SW 1271 (cell line): ENCODE data around the gene TESK2.
"Not testable (repeated sequence)": the region's sequence is repeated elsewhere in the genome, so short reads cannot be mapped to it uniquely, and the experiment has no call there.

Experiments used
- DNase-seq, 2 experiments: peaks; one replicate each; lab custom pipeline; 2025; lab: John Stamatoyannopoulos, UW

TESK2 gene

GRCh38 chr1:45375104-45376090 is 115.6 kb downstream of the TESK2 start:
- no peak for DNase-seq

- DNase-seq = no peak
These were observed 117.4 kb downstream of the TESK2 start for GRCh38 chr1:45373573-45373972.

GRCh38 chr1:45370575-45370974 is 120.4 kb downstream of the TESK2 start:
- no peak for DNase-seq

GRCh38 chr1:45365051-45365450 is 125.9 kb downstream of the TESK2 start:
- DNase-seq = no peak

- DNase-seq = no peak
These were observed 126.7 kb downstream of the TESK2 start for GRCh38 chr1:45364294-45364693.

- not testable (repeated sequence) for DNase-seq
These were observed 130.0 kb downstream of the TESK2 start for GRCh38 chr1:45360981-45361380.

- peak in 1 of 2 experiments; percentile 28 for DNase-seq
These were observed 131.0 kb downstream of the TESK2 start for GRCh38 chr1:45359882-45360513.

- DNase-seq = no peak
These were observed 134.8 kb downstream of the TESK2 start for GRCh38 chr1:45356186-45356585.

GRCh38 chr1:45355683-45356082 is 135.3 kb downstream of the TESK2 start:
- DNase-seq = no peak

GRCh38 chr1:45354838-45355237 is 136.1 kb downstream of the TESK2 start:
- no peak for DNase-seq

- DNase-seq = no peak
These were observed 137.3 kb downstream of the TESK2 start for GRCh38 chr1:45353685-45354084.

- no peak for DNase-seq
These were observed 139.5 kb downstream of the TESK2 start for GRCh38 chr1:45351508-45351907.

GRCh38 chr1:45348966-45349677 is 141.8 kb downstream of the TESK2 start:
- DNase-seq = no peak

GRCh38 chr1:45348609-45348965 is 142.4 kb downstream of the TESK2 start:
- no peak for DNase-seq

- DNase-seq = no peak
These were observed 142.9 kb downstream of the TESK2 start for GRCh38 chr1:45348020-45348419.

GRCh38 chr1:45346473-45346872 is 144.5 kb downstream of the TESK2 start:
- DNase-seq = no peak

- no peak for DNase-seq
These were observed 145.9 kb downstream of the TESK2 start for GRCh38 chr1:45345014-45345413.

- DNase-seq = no peak
These were observed 146.5 kb downstream of the TESK2 start for GRCh38 chr1:45344499-45344898.

GRCh38 chr1:45340816-45341466 is 150.0 kb downstream of the TESK2 start:
- DNase-seq = no peak

- DNase-seq = peak; percentile 53 to 82
These were observed 151.0 kb downstream of the TESK2 start, which contains the start of the genes MUTYH and TOE1 for GRCh38 chr1:45339789-45340558. Gene MUTYH, minus strand, starts transcription at chr1:45340440. Its CDS starts 5,935 bp downstream, at chr1:45334505. Gene TOE1, plus strand, starts transcription at chr1:45340170. Its CDS starts 83 bp downstream, at chr1:45340253.
